HepG2 (cell line): Measurements from ENCODE around the gene RAB40C. TPM values are rescaled to one million over a fixed set of nuclear protein-coding genes. Genes with fewer than 3 reads are reported as not detected.

Source experiments
- BCL6 ChIP-seq: IDR thresholded peaks from 2 replicates; pipeline ENCODE4 v1.6.1; 2016; ENCODE audit warnings: missing genetic modification reagents, missing compliant biosample characterization
- CSRNP1 ChIP-seq: sonication (generic); formaldehyde crosslinking; IDR thresholded peaks from 2 replicates; pipeline ENCODE4 v1.8.1; 2023; ENCODE audit warnings: mild to moderate bottlenecking, missing genetic modification reagents
- GATA4 ChIP-seq: sonication (generic); IDR thresholded peaks from 2 replicates; pipeline ENCODE4 v1.6.1; 2016; ENCODE audit warnings: antibody characterized with exemption, low read depth, borderline replicate concordance
- HMGA1 ChIP-seq: sonication (generic); formaldehyde crosslinking; conservative IDR thresholded peaks from 2 replicates; pipeline ENCODE4 v1.4.0; 2020; ENCODE audit warnings: missing genetic modification reagents
- IKZF5 ChIP-seq: IDR thresholded peaks from 2 replicates; pipeline ENCODE4 v1.6.1; 2018; ENCODE audit warnings: missing genetic modification reagents, mild to moderate bottlenecking, missing compliant biosample characterization
- ISL2 ChIP-seq: sonication (generic); formaldehyde crosslinking; IDR thresholded peaks from 2 replicates; pipeline ENCODE4 v1.5.0; 2020; ENCODE audit warnings: missing genetic modification reagents
- KMT2B ChIP-seq: IDR thresholded peaks from 2 replicates; pipeline ENCODE4 v1.6.1; 2016; ENCODE audit warnings: missing genetic modification reagents, missing compliant biosample characterization
- LRRFIP1 ChIP-seq: sonication (generic); formaldehyde crosslinking; conservative IDR thresholded peaks from 2 replicates; pipeline ENCODE4 v1.4.0; 2020; ENCODE audit warnings: missing genetic modification reagents
- MIER2 ChIP-seq: IDR thresholded peaks from 2 replicates; pipeline ENCODE4 v1.6.1; 2016; ENCODE audit warnings: missing biosample characterization, missing genetic modification reagents
- PAF1 ChIP-seq: IDR thresholded peaks from 2 replicates; pipeline ENCODE4 v1.6.1; 2016; ENCODE audit warnings: missing genetic modification reagents, missing compliant biosample characterization
- RXRB ChIP-seq: IDR thresholded peaks from 2 replicates; pipeline ENCODE4 v1.6.1; 2016; ENCODE audit warnings: borderline replicate concordance, missing genetic modification reagents, missing compliant biosample characterization
- SETDB1 ChIP-seq: sonication (generic); formaldehyde crosslinking; IDR thresholded peaks from 2 replicates; pipeline ENCODE4 v1.5.1; 2020; ENCODE audit warnings: missing genetic modification reagents, mild to moderate bottlenecking, borderline replicate concordance
- SMAD1 ChIP-seq: sonication (generic); formaldehyde crosslinking; IDR thresholded peaks from 2 replicates; pipeline ENCODE4 v1.4.0; 2020; ENCODE audit warnings: missing genetic modification reagents, low read depth, mild to moderate bottlenecking, borderline replicate concordance
- SRF ChIP-seq: IDR thresholded peaks from 2 replicates; pipeline ENCODE4 v1.6.1; 2011; ENCODE audit warnings: mild to moderate bottlenecking, low read depth, low read length, moderate library complexity
- ZMYM4 ChIP-seq: sonication (generic); formaldehyde crosslinking; IDR thresholded peaks from 2 replicates; pipeline ENCODE4 v1.8.1; 2023; ENCODE audit warnings: mild to moderate bottlenecking, missing genetic modification reagents
- ZNF138 ChIP-seq: sonication (generic); formaldehyde crosslinking; IDR thresholded peaks from 2 replicates; pipeline ENCODE4 v1.5.0; 2020; ENCODE audit warnings: mild to moderate bottlenecking, low read depth, missing genetic modification reagents
- ZNF292 ChIP-seq: sonication (generic); formaldehyde crosslinking; IDR thresholded peaks from 2 replicates; pipeline ENCODE4 v1.8.1; 2022; ENCODE audit warnings: mild to moderate bottlenecking, low read depth, missing genetic modification reagents, borderline replicate concordance
- ZNF431 ChIP-seq: sonication (generic); formaldehyde crosslinking; IDR thresholded peaks from 2 replicates; pipeline ENCODE4 v1.9.0; 2022; ENCODE audit warnings: missing genetic modification reagents, low read depth, mild to moderate bottlenecking, borderline replicate concordance
- ZNF547 ChIP-seq: sonication (generic); formaldehyde crosslinking; IDR thresholded peaks from 2 replicates; pipeline ENCODE4 v1.5.1; 2020; ENCODE audit warnings: mild to moderate bottlenecking, missing genetic modification reagents
- polyA plus RNA-seq, 8 experiments: library from polyadenylated mRNA; depleted of rRNA in 3 of 8; stranded (reverse) in 7 of 8; unstranded in 1 of 8; fragments of >200 nt; fragmentation: Illumina TruSeq in 4 of 8; extraction: Trizol in 4 of 8; gene quantifications; 2 replicates each; pipeline versions ENCODE4 v1.2.1 to v1.2.3, GENCODE V29; 2011 to 2016; ENCODE audit warnings: low read depth in 4 of 8, missing spikeins in 1 of 8, mixed read lengths in 1 of 8; ENCODE audit not compliant: insufficient read depth in 1 of 8
- total RNA-seq, 5 experiments: library from RNA; depleted of rRNA; stranded (reverse); fragments of >200 nt; fragmentation: Illumina TruSeq; extraction: Trizol; gene quantifications; 2 replicates each; pipeline ENCODE4 v1.2.3, GENCODE V29; 2016; ENCODE audit warnings: low read depth in 1 of 5
- TF ChIP-seq, protein P1 (sequence below): sonication (generic); formaldehyde crosslinking; IDR thresholded peaks from 2 replicates; pipeline ENCODE4 v1.8.1; 2023; ENCODE audit warnings: missing genetic modification reagents, inconsistent platforms, borderline replicate concordance
- TF ChIP-seq, protein P2 (sequence below): sonication (generic); formaldehyde crosslinking; IDR thresholded peaks from 2 replicates; pipeline ENCODE4 v1.4.0; 2020; ENCODE audit warnings: missing genetic modification reagents

RAB40C gene
- total and polyA plus RNA-seq, 2 of the 13 experiments (the other 11 are each of a cell fraction or from before 2014, with no cell fraction given): 7.7 to 11.5 TPM

DNA sequence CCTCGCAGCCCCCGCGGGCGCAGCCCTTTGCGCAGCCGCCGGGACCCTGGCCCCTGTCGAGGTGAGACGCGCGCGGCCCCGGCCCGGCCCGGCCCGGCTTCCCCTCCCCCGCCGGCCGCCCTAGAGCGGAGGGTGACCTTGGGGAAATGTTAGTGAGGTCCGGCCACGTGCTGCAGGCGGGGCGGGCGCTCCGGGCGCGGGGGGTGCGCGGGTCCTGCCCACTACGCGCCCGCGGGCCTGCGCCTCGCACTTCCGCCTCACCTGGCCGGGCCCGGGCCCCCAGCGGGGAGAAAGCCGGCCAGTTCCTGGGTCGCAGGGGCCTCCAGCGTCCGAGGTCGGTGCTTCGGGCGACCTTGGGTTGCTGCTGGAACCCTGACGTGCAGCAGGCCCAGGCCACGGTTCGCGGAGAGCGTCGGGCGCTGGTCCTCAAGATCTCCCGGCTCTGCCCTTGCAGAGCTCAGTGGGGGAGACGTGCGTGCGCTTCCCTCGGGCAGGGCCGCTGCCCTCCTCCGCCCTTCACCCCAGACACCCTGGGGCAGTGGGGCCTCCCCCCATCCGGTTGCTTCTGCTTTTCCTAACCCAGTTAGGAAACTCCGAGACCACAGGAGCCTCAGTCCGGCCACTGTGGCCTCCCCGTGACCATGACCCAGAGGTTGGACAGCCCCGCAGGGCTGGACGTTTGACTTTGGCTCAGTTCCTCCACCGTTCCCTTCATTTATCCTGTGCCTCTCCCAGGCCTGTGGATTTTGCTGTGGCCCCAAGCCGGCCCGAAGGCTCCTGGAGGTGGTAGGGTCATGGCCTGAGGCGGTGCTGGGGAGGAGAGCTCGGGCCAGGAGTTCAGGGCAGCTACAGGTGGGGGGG is 52.6 kb downstream of the RAB40C start (continued):
- TF ChIP-seq LRRFIP1 (CRISPR knock-in tag) (no peak), GATA4 (no peak), ZNF431 (CRISPR knock-in tag) (peak; percentile 80; the same call in 1 of the 2 replicates), CSRNP1 (CRISPR knock-in tag) (no peak), BCL6 (CRISPR knock-in tag) (peak; percentile 13; the same call in 1 of the 2 replicates), IKZF5 (CRISPR knock-in tag) (peak; percentile 51; the same call in 1 of the 2 replicates), HMGA1 (no peak), ZNF292 (CRISPR knock-in tag) (no peak), SETDB1 (no peak), ZNF547 (CRISPR knock-in tag) (no peak; the same call in 1 of the 2 replicates), ISL2 (no peak), KMT2B (no peak), SMAD1 (no peak), ZMYM4 (CRISPR knock-in tag) (no peak; the same call in 1 of the 2 replicates), ZNF138 (no peak), RXRB (CRISPR knock-in tag) (peak; percentile 32; the same call in 1 of the 2 replicates), SRF (no peak), MIER2 (no peak), PAF1 (CRISPR knock-in tag) (no peak)
- TF ChIP-seq, protein P1, sequence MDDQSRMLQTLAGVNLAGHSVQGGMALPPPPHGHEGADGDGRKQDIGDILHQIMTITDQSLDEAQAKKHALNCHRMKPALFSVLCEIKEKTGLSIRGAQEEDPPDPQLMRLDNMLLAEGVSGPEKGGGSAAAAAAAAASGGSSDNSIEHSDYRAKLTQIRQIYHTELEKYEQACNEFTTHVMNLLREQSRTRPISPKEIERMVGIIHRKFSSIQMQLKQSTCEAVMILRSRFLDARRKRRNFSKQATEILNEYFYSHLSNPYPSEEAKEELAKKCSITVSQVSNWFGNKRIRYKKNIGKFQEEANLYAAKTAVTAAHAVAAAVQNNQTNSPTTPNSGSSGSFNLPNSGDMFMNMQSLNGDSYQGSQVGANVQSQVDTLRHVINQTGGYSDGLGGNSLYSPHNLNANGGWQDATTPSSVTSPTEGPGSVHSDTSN (CRISPR knock-in tag): no peak
- TF ChIP-seq, protein P2, sequence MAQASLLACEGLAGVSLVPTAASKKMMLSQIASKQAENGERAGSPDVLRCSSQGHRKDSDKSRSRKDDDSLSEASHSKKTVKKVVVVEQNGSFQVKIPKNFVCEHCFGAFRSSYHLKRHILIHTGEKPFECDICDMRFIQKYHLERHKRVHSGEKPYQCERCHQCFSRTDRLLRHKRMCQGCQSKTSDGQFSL (CRISPR knock-in tag): peak; percentile 82
